ENCODE results near the gene KRTAP5-2. TPM values are rescaled to one million over a fixed set of nuclear protein-coding genes. Genes with fewer than 3 reads are reported as not detected.

KRTAP5-2 gene
- total RNA-seq, 2 experiments from 2014 or later, result not detected

DNA sequence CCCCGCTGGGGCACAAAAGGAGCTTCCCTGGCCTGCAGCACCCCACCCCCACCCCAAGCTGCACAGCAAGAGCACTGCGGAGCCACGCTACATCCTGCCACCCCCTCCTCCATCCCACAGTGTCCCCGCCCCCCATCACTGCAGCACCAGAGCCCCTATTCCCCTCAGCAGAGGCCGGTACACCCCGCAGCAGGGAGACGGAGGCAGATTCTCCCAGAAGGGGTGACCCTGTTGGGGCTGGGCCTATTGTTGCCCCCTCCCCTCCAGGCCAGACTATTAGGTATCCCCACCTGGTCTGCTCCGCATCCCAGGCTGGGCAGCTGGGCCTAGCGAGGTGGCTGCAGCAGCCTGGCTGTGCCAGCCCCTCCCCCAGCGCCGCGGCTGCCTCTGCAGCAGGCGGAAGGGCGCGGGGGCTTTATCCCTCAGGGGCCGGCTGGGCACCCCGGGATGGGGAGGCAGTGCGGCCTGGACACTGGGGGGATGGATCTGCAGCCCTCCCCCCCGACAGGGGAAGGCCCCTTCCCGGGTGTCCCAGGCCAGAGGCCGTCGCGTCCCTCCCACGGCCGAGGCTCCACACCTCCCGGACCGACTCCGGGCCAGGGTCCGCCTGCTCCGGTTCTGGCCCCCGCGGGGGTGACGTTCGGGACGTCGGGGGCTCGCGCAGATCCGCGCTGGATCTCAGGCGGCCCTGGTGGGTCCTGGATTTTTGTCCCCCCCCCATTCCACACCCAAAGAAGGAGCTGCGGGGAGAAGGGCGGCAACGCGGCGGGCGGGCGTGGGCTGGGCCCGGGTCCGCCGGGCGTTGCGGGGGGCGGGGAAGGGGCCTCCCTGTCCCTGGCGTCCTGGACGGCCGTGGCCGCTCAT, 27.0 kb downstream of the KRTAP5-2 start:
- Mint-ChIP-seq H3K4me1 (ENCODE audit: low read depth) (peaks cover 16% of the 10 kb centered on the region), H3K4me3 (peak overlapping the region; percentile 58), H3K9me3 (no peaks in the 10 kb centered on the region), H3K27me3 (peaks cover 2% of the 10 kb centered on the region), H3K27ac (no peak overlapping the region), H3K36me3 (no peaks in the 10 kb centered on the region)
- intact Hi-C loops (cut with micrococcal nuclease), result loop anchor here (5.0 kb wide), 2 partner anchors 34 to 369 kb away; no protein-coding TSS in a partner anchor
- CTCF ChIA-PET, result interaction anchor here (0.5 to 9.1 kb wide), 2 partner anchors 25 to 33 kb away, joined by 3 to 113 read pairs; no protein-coding TSS in a partner anchor
- POLR2A ChIA-PET, result no interaction called here
- peak; percentile 33 for DNase-seq

DNA sequence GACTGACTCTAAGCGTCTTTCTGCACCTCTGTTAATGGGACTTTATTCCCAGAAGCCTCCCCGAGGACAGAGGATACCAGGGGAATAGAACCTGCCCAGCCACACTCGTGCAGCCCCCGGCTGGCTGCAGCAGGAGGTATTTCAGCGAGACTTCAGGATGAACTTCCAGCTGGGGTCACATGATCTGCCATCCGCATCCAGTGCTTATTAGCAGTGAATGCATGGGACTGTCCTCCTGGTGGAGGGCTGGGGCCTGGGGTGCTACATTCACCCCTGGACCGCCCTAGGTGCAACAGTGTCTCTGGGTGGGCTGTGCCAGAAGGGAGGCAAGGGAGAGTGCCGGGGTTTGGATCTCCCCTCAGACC, 27.6 kb downstream of the KRTAP5-2 start:
- intact Hi-C loops (cut with micrococcal nuclease), result loop anchor here (5.0 kb wide), 2 partner anchors 33 to 368 kb away; no protein-coding TSS in a partner anchor
- Mint-ChIP-seq H3K27ac (no peak overlapping the region), H3K4me1 (ENCODE audit: low read depth) (peaks cover 16% of the 10 kb centered on the region), H3K9me3 (no peaks in the 10 kb centered on the region), H3K27me3 (peaks cover 2% of the 10 kb centered on the region), H3K4me3 (peak overlapping the region; percentile 58), H3K36me3 (no peaks in the 10 kb centered on the region)
- CTCF ChIA-PET, result interaction anchor here (0.5 to 9.1 kb wide), 2 partner anchors 24 to 33 kb away, joined by 3 to 113 read pairs; no protein-coding TSS in a partner anchor
- no peak for DNase-seq
- POLR2A ChIA-PET, result no interaction called here

DNA sequence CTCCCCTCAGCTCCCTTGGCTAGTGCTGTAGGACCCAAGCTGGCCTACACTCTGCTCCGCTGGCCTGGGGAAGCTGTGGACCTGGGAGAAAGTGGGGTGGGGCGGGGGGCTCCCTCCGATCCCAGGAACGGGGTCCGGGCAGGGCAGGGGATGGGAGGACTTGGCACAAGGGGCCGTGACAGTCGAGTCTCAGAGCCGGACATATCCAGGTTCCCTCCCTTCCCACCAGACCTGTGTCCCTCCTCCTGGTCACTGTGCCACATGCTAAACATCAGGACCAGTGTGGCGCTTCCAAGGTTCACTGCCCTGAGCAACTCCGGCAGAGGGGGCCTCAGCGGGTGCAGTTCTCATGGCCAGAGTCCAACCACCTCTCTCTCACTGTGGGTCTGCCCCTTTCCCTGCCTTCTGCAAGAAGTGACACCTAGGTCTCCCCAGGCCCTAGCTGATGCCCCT, 28.1 kb downstream of the KRTAP5-2 start:
- ChIA-PET POLR2A (no interaction called here), CTCF (interaction anchor here (9.1 kb wide), 1 partner anchor 24 kb away, joined by 113 read pairs; no protein-coding TSS in a partner anchor)
- no peak for DNase-seq
- intact Hi-C loops (cut with micrococcal nuclease), result loop anchor here (5.0 kb wide), 2 partner anchors 33 to 368 kb away; no protein-coding TSS in a partner anchor
- Mint-ChIP-seq H3K27me3 (peaks cover 2% of the 10 kb centered on the region), H3K36me3 (no peaks in the 10 kb centered on the region), H3K4me3 (no peak overlapping the region), H3K27ac (no peak overlapping the region), H3K9me3 (no peaks in the 10 kb centered on the region), H3K4me1 (ENCODE audit: low read depth) (peaks cover 16% of the 10 kb centered on the region)

DNA sequence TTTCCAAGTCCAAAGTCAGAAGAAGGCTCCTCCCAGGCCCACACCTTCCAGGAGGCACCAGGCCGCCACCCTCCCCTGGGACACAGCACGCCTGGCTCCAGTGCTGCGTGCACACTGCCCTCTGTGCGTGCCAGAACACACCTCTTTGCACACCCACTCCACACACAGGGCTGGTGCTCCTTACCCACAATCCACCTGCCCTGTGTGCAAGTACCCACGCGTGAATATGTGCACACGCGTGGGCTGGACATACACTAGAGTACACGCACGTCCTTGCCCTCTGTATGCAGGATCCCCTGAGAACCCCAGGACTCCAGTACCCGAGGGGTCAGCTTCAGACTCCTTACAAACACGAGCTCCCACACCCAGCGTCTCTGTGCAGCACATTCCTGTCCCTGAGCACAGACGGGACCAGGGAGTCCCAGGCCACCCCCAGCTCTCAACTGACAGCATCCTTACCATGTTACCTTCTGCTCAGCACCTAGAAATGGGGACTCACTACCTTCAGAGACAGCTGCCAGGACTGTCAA, 28.8 kb downstream of the KRTAP5-2 start:
- no peaks in the 10 kb centered on the region for H3K9me3 Mint-ChIP-seq
- DNase-seq, result no peak
- H3K27ac Mint-ChIP-seq, result no peak overlapping the region
- peaks cover 2% of the 10 kb centered on the region for H3K27me3 Mint-ChIP-seq
- ChIA-PET POLR2A (no interaction called here), CTCF (interaction anchor here (9.1 kb wide), 1 partner anchor 23 kb away, joined by 113 read pairs; no protein-coding TSS in a partner anchor)
- no peak overlapping the region for H3K4me3 Mint-ChIP-seq
- peaks cover 16% of the 10 kb centered on the region for H3K4me1 Mint-ChIP-seq (ENCODE audit: low read depth)
- no peaks in the 10 kb centered on the region for H3K36me3 Mint-ChIP-seq
- intact Hi-C loops (cut with micrococcal nuclease), result no loop called here

DNA sequence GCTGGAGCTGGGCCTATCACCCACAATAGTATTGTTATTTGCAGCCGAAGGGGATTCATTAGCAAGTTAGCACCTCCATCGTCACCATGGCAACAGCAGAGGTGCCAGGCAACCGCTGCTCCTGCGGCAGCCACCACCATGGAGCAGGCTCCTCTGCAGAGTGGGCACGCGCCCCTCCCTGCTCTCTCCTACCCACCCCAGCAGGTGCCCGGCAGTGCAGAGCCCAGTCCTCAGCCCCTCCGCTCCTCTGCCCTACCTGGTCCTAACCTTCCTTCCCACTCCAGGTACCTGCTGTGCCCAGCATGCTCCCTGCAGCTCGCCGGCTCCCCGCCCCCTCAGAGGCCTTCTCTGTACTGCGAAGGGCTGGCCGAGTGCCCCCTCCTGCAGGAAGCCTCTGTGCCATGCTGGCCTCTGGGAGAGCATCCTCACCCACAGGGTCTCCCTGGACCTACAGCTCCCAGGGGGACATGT, 29.6 kb downstream of the KRTAP5-2 start:
- Mint-ChIP-seq H3K36me3 (no peaks in the 10 kb centered on the region), H3K4me1 (ENCODE audit: low read depth) (peaks cover 12% of the 10 kb centered on the region), H3K27me3 (peaks cover 1% of the 10 kb centered on the region), H3K9me3 (no peaks in the 10 kb centered on the region), H3K4me3 (no peak overlapping the region), H3K27ac (no peak overlapping the region)
- CTCF ChIA-PET, result interaction anchor here (9.1 kb wide), 1 partner anchor 22 kb away, joined by 113 read pairs; no protein-coding TSS in a partner anchor
- DNase-seq, result no peak
- POLR2A ChIA-PET, result no interaction called here
- intact Hi-C loops (cut with micrococcal nuclease), result no loop called here

DNA sequence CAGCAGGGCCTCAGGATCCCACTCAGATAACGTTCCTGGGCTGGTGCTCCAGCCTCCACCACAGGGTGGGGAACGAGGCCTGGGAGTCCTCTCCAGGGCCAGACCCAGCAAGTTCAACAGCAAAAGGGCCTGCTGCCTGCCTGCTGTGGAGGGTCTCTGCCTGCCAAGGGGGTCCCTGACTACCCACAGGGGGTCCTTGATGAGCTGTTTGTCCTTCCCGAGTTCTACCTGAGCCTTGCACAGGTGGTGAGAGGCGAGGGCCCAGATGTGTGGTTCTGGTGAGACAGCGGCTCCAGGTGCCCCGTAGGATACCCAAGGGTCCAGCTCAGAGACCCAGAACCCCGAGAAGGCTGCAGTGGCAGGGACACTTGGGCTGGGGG, 30.4 kb downstream of the KRTAP5-2 start:
- Mint-ChIP-seq H3K9me3 (no peaks in the 10 kb centered on the region), H3K4me3 (no peak overlapping the region), H3K27ac (no peak overlapping the region), H3K27me3 (no peaks in the 10 kb centered on the region), H3K4me1 (ENCODE audit: low read depth) (peaks cover 9% of the 10 kb centered on the region), H3K36me3 (no peaks in the 10 kb centered on the region)
- ChIA-PET POLR2A (no interaction called here), CTCF (interaction anchor here (9.1 kb wide), 1 partner anchor 21 kb away, joined by 113 read pairs; no protein-coding TSS in a partner anchor)
- intact Hi-C loops (cut with micrococcal nuclease), result no loop called here
- no peak for DNase-seq

DNA sequence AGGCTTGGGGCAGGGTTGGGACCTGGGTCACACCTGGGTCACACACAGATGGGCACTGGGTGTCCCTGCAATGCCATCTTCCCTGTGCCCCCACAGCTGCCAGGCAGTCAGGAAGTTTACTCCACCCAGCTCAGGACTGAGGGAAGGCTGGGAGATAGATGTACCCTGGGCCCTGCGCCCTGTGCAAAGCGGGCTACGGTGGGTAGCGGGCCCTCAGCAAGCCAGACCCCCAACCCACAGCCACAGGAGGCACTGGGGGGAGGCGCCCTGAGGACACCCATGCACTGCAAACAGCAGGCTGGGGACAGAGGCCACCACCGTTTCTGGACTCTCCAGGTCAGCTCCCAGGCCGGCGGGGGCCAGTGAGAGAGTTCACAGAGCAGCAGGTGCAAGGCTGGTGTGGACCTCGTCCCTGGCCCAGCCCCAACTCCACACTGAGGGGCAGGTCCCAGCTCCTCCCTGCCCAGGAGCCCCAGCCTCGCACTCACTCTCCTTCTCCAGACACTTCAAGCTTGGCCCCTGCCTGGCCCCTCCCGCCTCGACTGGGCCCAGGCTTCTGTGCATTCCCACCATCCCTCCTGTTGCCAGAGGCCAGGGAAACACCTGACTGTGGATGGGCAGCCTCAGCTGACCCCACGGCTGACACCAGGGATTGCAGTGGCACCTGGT, 30.9 kb downstream of the KRTAP5-2 start:
- CTCF ChIA-PET, result interaction anchor here (9.1 kb wide), 1 partner anchor 21 kb away, joined by 113 read pairs; no protein-coding TSS in a partner anchor
- POLR2A ChIA-PET, result no interaction called here
- H3K36me3 Mint-ChIP-seq, result no peaks in the 10 kb centered on the region
- H3K27ac Mint-ChIP-seq, result no peak overlapping the region
- H3K4me3 Mint-ChIP-seq, result no peak overlapping the region
- DNase-seq, result no peak
- intact Hi-C loops (cut with micrococcal nuclease), result no loop called here
- H3K27me3 Mint-ChIP-seq, result no peaks in the 10 kb centered on the region
- H3K4me1 Mint-ChIP-seq (ENCODE audit: low read depth), result peaks cover 9% of the 10 kb centered on the region
- H3K9me3 Mint-ChIP-seq, result no peaks in the 10 kb centered on the region

DNA sequence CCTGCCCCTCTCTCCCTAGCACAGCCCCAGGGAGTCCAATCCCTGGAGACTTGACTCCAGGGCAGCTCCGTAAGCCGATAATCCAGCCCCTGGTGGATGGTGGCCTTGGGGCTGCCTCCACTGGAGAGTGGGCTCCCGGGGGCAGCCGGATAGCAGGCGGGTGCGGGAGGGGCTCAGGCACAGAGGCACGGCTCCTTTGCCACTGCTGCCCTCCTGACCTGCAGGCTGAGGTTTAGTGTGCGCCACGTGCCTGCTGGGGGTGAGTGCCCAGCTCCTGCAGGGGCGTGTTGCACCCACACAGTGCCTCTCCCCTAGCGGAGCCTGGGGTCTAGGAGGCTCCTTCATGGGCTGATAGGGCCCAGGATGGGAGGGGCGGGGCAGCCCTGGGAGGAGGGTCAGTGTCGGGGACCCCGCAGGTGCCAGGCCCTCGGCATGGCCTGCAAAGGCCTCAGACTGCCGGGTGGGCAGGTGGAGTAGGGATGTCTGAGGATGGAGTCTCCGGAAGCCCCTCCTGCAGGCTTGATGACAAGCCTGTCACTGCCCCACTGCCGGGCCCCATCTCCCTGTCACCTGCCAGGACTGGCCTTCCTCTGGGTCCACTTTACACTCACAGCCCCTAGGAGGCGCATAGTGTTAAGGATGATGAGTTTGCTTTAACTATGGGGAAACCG, 31.6 kb downstream of the KRTAP5-2 start:
- H3K4me1 Mint-ChIP-seq (ENCODE audit: low read depth), result peaks cover 9% of the 10 kb centered on the region
- ChIA-PET CTCF (interaction anchor here (3.5 kb wide), 1 partner anchor 8 kb away, joined by 17 read pairs; no protein-coding TSS in a partner anchor), POLR2A (interaction anchor here (0.6 kb wide), 1 partner anchor 1403 kb away, joined by 3 read pairs; no protein-coding TSS in a partner anchor)
- H3K9me3 Mint-ChIP-seq, result no peaks in the 10 kb centered on the region
- no peak overlapping the region for H3K4me3 Mint-ChIP-seq
- intact Hi-C loops (cut with micrococcal nuclease), result no loop called here
- no peak overlapping the region for H3K27ac Mint-ChIP-seq
- H3K36me3 Mint-ChIP-seq, result no peaks in the 10 kb centered on the region
- no peak for DNase-seq
- H3K27me3 Mint-ChIP-seq, result no peaks in the 10 kb centered on the region

DNA sequence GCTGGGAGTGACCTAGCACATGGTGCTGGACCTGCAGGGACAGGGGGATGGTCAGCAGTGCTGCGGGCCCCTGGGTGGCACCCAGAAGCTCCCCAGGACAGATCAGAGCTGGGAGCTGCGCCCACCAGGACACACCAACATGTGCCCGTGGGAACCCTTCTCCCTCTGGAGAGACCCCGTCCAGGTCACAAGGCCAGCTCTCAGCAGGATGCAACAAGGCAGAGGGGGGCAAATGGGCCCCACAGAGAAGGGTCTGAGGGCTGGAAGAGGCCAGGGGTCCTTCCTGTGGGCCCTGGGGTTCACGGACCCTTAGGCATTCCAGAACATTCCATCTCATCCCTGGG, 32.2 kb downstream of the KRTAP5-2 start:
- H3K27ac Mint-ChIP-seq, result no peak overlapping the region

DNA sequence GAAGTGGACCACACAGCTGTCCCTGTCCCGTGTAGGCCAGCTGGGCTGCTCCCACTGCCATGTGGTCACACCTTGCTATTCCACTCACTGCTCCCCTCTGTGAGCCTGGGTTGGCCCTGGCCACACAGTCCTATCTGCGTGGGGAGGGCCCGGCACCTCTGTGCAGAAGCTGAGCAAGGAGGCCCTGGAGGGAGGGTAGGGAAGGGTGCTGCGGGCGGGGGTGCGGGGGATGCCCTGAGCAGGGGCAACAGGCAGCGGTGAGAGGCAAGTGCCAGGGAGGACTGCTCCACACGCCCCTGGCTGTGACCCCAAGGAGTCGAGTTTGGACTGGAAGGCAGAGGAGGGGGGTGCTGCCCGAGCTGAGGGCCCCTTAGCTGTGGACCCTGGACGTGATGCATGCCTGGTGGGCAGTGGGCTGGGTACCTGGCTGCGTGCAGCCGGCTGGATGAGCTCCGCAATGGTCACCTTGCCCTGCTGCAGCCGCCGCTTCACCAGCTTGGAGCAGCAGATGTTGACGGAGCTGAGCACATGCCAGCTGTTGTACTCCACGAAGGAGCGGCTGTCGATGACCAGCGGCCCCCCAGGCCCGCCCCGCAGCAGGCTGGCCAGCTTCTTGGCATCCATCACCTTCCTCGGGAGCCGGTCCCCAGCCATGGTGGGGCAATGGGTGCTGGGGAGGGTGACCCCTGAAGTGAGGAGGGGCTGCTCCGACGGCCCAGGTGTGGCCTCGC, 32.8 kb downstream of the KRTAP5-2 start:
- Mint-ChIP-seq H3K36me3 (no peaks in the 10 kb centered on the region), H3K9me3 (no peaks in the 10 kb centered on the region), H3K4me3 (no peak overlapping the region), H3K4me1 (ENCODE audit: low read depth) (peaks cover 6% of the 10 kb centered on the region), H3K27me3 (no peaks in the 10 kb centered on the region), H3K27ac (no peak overlapping the region)
- intact Hi-C loops (cut with micrococcal nuclease), result no loop called here
- POLR2A ChIA-PET, result no interaction called here
- CTCF ChIA-PET, result interaction anchor here (1.1 to 3.5 kb wide), 3 partner anchors 9 to 87 kb away, joined by 3 to 17 read pairs (median 10); no protein-coding TSS in a partner anchor
- no peak for DNase-seq

More for the DNA sequence above, 32.2 kb downstream of the KRTAP5-2 start:
- H3K4me1 Mint-ChIP-seq (ENCODE audit: low read depth), result peaks cover 9% of the 10 kb centered on the region
- no peaks in the 10 kb centered on the region for H3K9me3 Mint-ChIP-seq
- no peaks in the 10 kb centered on the region for H3K36me3 Mint-ChIP-seq
- H3K27me3 Mint-ChIP-seq, result no peaks in the 10 kb centered on the region
- H3K4me3 Mint-ChIP-seq, result no peak overlapping the region
- CTCF ChIA-PET, result interaction anchor here (1.1 to 3.5 kb wide), 3 partner anchors 9 to 87 kb away, joined by 3 to 17 read pairs (median 10); no protein-coding TSS in a partner anchor
- intact Hi-C loops (cut with micrococcal nuclease), result no loop called here
- no peak for DNase-seq
- POLR2A ChIA-PET, result no interaction called here
